Lower leg skin (tissue), 3 donors: ENCODE measurements around the gene SLC9C2.

Source experiments
- CTCF ChIP-seq, 3 donors: fragments of 450-650 bp; IDR thresholded peaks; one replicate each; pipeline ENCODE4 v1.5.1; 2016; ENCODE audit warnings: antibody characterized with exemption in 3 of 3, mild to moderate bottlenecking in 3 of 3, moderate library complexity in 2 of 3
- POLR2A ChIP-seq, 2 donors: fragments of 450-650 bp; IDR thresholded peaks; one replicate each; pipeline ENCODE4 v1.6.1; 2016 to 2017; ENCODE audit warnings: antibody characterized with exemption in 2 of 2, mild to moderate bottlenecking in 1 of 2, moderate library complexity in 1 of 2

GRCh38 chr1:173638043-173639021, 35.5 kb upstream of the SLC9C2 start:
- TF ChIP-seq POLR2A (IDR thresholded peaks at IDR 0.05) (no peak), CTCF (IDR thresholded peaks at IDR 0.05) (no peak)
